ENCODE results near the gene NFIX.

The NFIX gene

GRCh38 chr19:13011653-13012389, 16.5 kb downstream of the NFIX start:
- Histone ChIP-seq H3K4me3 (ENCODE audit: control insufficient read depth in 1 of 7, extremely low read depth in 1 of 7, insufficient read depth in 4 of 7, low read depth in 2 of 7, low read length in 6 of 7) (peak overlapping the region in 3 of 7 experiments; percentile 66 to 74 (median 72)), H3K36me3 (ENCODE audit: control insufficient read depth in 4 of 4, insufficient read depth in 4 of 4, low read length in 3 of 4) (peaks cover 0 to 6% (median 0%) of the 10 kb centered on the region in 4 experiments), H3K27ac (ENCODE audit: insufficient read depth in 1 of 2, low read depth in 1 of 2, low read length in 2 of 2, poor library complexity in 1 of 2, severe bottlenecking in 2 of 2) (no peak overlapping the region), H3K9me3 (ENCODE audit: control extremely low read depth in 1 of 5, control insufficient read depth in 4 of 5, insufficient read depth in 2 of 5, low read depth in 1 of 5, low read length in 4 of 5) (peaks cover 0 to 3% (median 0%) of the 10 kb centered on the region in 5 experiments), H3K4me1 (ENCODE audit: control extremely low read depth in 1 of 4, control insufficient read depth in 4 of 4, insufficient read depth in 4 of 4, low read length in 3 of 4) (peaks cover 0 to 56% (median 42%) of the 10 kb centered on the region in 4 experiments), H3K27me3 (replicated peaks in 2 of 5; ENCODE audit: control insufficient read depth in 4 of 5, insufficient read depth in 5 of 5, low read length in 4 of 5) (peaks cover 13 to 76% (median 52%) of the 10 kb centered on the region in 5 experiments)
- CTCF ChIA-PET, result interaction anchor here (1.6 to 7.0 kb wide), 4 partner anchors 18 to 67 kb away, joined by 3 to 66 read pairs (median 8); no protein-coding TSS in a partner anchor
- POLR2A ChIA-PET, result interaction anchor here (0.7 to 1.0 kb wide), 3 partner anchors 38 to 92 kb away, joined by 3 to 4 read pairs (median 3); no protein-coding TSS in a partner anchor
- WGBS (ENCODE audit: insufficient coverage), result 12% methylated on average over 34 of the region's 54 CpGs
- peak in 2 of 3 donors; percentile 43 to 50 for DNase-seq

- Histone ChIP-seq H3K36me3 (ENCODE audit: control insufficient read depth in 4 of 4, insufficient read depth in 4 of 4, low read length in 3 of 4) (peaks cover 0 to 6% (median 0%) of the 10 kb centered on the region in 4 experiments), H3K27ac (ENCODE audit: insufficient read depth in 1 of 2, low read depth in 1 of 2, low read length in 2 of 2, poor library complexity in 1 of 2, severe bottlenecking in 2 of 2) (no peak overlapping the region), H3K4me3 (ENCODE audit: control insufficient read depth in 1 of 7, extremely low read depth in 1 of 7, insufficient read depth in 4 of 7, low read depth in 2 of 7, low read length in 6 of 7) (peak overlapping the region in 6 of 7 experiments; percentile 18 to 74 (median 58)), H3K27me3 (replicated peaks in 2 of 5; ENCODE audit: control insufficient read depth in 4 of 5, insufficient read depth in 5 of 5, low read length in 4 of 5) (peaks cover 18 to 76% (median 57%) of the 10 kb centered on the region in 5 experiments), H3K4me1 (ENCODE audit: control extremely low read depth in 1 of 4, control insufficient read depth in 4 of 4, insufficient read depth in 4 of 4, low read length in 3 of 4) (peaks cover 0 to 56% (median 42%) of the 10 kb centered on the region in 4 experiments), H3K9me3 (ENCODE audit: control extremely low read depth in 1 of 5, control insufficient read depth in 4 of 5, insufficient read depth in 2 of 5, low read depth in 1 of 5, low read length in 4 of 5) (peaks cover 0 to 3% (median 0%) of the 10 kb centered on the region in 5 experiments)
- ChIA-PET CTCF (interaction anchor here (7.0 kb wide), 1 partner anchor 18 kb away, joined by 66 read pairs; no protein-coding TSS in a partner anchor), POLR2A (no interaction called here)
- DNase-seq, result no peak
- WGBS (ENCODE audit: insufficient coverage), result 9% methylated on average over 17 of the region's 23 CpGs
These were observed 17.1 kb downstream of the NFIX start for GRCh38 chr19:13012390-13012689.

DNA sequence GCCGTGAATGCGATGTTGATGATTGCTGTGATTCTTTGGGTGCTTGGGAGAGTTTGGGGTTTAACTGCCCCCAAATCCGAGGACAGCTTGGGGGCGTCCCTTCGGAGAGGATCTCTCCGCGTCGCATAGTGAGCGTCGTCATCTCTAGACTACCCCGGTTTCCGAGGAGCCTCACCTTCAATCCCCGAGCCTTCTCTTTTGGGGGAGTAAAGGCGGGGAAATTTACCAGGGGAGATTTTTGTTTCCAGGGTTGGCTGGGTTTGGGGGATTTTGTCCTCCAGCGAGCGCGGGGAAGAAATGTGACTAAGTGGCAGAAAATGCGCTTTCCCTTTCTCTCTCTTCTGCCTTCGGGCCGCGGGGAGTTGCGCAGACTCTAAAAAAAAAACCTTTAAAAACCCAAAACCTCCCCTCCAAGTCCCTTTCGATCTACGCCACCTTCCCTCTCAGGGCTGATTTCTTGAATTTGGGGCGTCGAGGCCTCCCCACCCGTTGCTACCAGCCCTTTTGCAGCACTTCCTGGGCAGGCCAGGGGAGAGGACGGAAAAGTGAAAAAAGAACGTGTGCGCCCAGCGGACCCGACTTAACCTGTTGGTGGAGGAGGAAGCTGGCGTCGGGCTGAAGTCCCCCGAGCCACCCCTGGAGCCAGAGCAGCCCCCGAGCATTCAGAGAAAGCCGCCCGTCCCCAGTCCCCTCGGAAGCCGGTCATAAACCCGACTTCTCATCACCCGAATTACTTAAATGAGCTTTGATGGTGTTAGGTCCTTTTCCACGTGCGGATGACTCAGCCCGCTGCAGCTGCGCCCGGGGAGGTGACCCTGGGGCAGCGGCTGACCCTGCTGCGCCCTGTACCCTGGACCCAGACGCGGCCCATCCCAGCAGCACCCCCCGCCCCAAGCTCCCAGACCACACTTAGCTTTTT, 17.7 kb downstream of the NFIX start:
- Histone ChIP-seq H3K27me3 (replicated peaks in 2 of 5; ENCODE audit: control insufficient read depth in 4 of 5, insufficient read depth in 5 of 5, low read length in 4 of 5) (peaks cover 24 to 73% (median 57%) of the 10 kb centered on the region in 5 experiments), H3K4me1 (ENCODE audit: control extremely low read depth in 1 of 4, control insufficient read depth in 4 of 4, insufficient read depth in 4 of 4, low read length in 3 of 4) (peaks cover 0 to 56% (median 42%) of the 10 kb centered on the region in 4 experiments)

GRCh38 chr19:13013649-13014048, 18.4 kb downstream of the NFIX start:
- peaks cover 0 to 3% (median 0%) of the 10 kb centered on the region in 5 experiments for H3K9me3 ChIP-seq (ENCODE audit: control extremely low read depth in 1 of 5, control insufficient read depth in 4 of 5, insufficient read depth in 2 of 5, low read depth in 1 of 5, low read length in 4 of 5)
- whole genome bisulfite sequencing (ENCODE audit: insufficient coverage), result 2% methylated on average over 20 of the region's 20 CpGs
- H3K27me3 ChIP-seq (replicated peaks in 2 of 5; ENCODE audit: control insufficient read depth in 4 of 5, insufficient read depth in 5 of 5, low read length in 4 of 5), result peaks cover 25 to 66% (median 57%) of the 10 kb centered on the region in 5 experiments
- H3K36me3 ChIP-seq (ENCODE audit: control insufficient read depth in 4 of 4, insufficient read depth in 4 of 4, low read length in 3 of 4), result peaks cover 0 to 4% (median 0%) of the 10 kb centered on the region in 4 experiments
- H3K27ac ChIP-seq (ENCODE audit: insufficient read depth in 1 of 2, low read depth in 1 of 2, low read length in 2 of 2, poor library complexity in 1 of 2, severe bottlenecking in 2 of 2), result peak overlapping the region in 1 of 2 experiments; percentile 43
- peak overlapping the region in 5 of 7 experiments; percentile 6 to 74 (median 66) for H3K4me3 ChIP-seq (ENCODE audit: control insufficient read depth in 1 of 7, extremely low read depth in 1 of 7, insufficient read depth in 4 of 7, low read depth in 2 of 7, low read length in 6 of 7)
- peaks cover 0 to 56% (median 42%) of the 10 kb centered on the region in 4 experiments for H3K4me1 ChIP-seq (ENCODE audit: control extremely low read depth in 1 of 4, control insufficient read depth in 4 of 4, insufficient read depth in 4 of 4, low read length in 3 of 4)
- POLR2A ChIA-PET, result interaction anchor here (0.6 to 1.8 kb wide), 5 partner anchors 10 to 1632 kb away, joined by 3 to 7 read pairs (median 3); no protein-coding TSS in a partner anchor
- peak in 1 of 3 donors; percentile 34 for DNase-seq
- CTCF ChIA-PET, result interaction anchor here (0.6 to 7.0 kb wide), 20 partner anchors 8 to 89 kb away, joined by 3 to 66 read pairs (median 4); partner anchors contain the start of gene LYL1

More for the DNA sequence above, 17.7 kb downstream of the NFIX start:
- peak in 2 of 3 donors; percentile 59 to 72 for DNase-seq
- H3K36me3 ChIP-seq (ENCODE audit: control insufficient read depth in 4 of 4, insufficient read depth in 4 of 4, low read length in 3 of 4), result peaks cover 0 to 6% (median 0%) of the 10 kb centered on the region in 4 experiments
- 1% methylated on average over 41 of the region's 52 CpGs for WGBS (ENCODE audit: insufficient coverage)
- H3K9me3 ChIP-seq (ENCODE audit: control extremely low read depth in 1 of 5, control insufficient read depth in 4 of 5, insufficient read depth in 2 of 5, low read depth in 1 of 5, low read length in 4 of 5), result peaks cover 0 to 3% (median 0%) of the 10 kb centered on the region in 5 experiments
- H3K4me3 ChIP-seq (ENCODE audit: control insufficient read depth in 1 of 7, extremely low read depth in 1 of 7, insufficient read depth in 4 of 7, low read depth in 2 of 7, low read length in 6 of 7), result peak overlapping the region; percentile 13 to 74 (median 51)
- CTCF ChIA-PET, result interaction anchor here (0.6 to 7.0 kb wide), 20 partner anchors 9 to 90 kb away, joined by 3 to 66 read pairs (median 4); partner anchors contain the start of gene LYL1
- H3K27ac ChIP-seq (ENCODE audit: insufficient read depth in 1 of 2, low read depth in 1 of 2, low read length in 2 of 2, poor library complexity in 1 of 2, severe bottlenecking in 2 of 2), result no peak overlapping the region
- POLR2A ChIA-PET, result interaction anchor here (0.6 to 1.8 kb wide), 4 partner anchors 11 to 1632 kb away, joined by 3 to 7 read pairs (median 4); no protein-coding TSS in a partner anchor

DNA sequence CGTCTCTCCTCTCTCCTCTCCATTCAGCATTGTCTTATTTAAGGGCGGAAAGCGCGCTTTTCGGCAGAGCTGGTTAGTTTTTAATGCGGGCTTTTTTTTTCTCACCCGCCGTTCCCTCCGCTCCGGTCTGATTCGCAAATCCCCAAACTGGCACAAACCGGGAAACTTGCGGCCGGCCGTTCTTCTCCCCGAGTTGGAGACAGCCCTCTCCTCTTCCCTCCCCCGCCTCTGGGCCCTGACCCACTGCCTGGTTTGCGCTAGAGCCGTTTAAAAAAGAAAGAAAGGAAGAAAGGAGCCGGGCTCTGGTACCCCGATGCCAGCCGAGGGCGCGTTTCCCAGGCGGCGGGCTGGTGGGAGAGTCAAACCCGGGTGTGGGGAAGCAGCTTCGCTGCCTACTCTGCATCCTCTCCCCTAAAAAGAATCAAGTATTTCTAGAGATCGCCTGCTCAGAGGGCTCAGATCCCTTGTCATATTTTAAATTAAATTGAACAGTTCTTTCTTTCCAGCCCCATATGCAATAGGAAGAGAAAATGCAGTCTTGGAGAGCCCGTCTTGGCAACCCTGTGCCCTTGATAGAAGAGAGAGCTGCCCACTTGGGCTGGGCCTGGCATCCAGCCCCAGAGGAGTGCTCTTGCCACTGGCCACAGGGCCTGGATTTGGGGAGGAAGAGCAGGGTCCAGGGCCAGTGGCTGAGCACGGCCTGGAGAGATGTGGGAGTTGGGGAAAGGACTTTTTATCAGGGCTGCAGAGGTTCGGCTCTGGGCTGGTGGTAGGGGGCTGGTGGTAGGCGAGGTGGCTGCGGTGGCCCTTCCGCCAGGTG, 19.0 kb downstream of the NFIX start:
- POLR2A ChIA-PET, result interaction anchor here (0.6 to 1.8 kb wide), 3 partner anchors 9 to 63 kb away, joined by 3 to 7 read pairs (median 3); no protein-coding TSS in a partner anchor
- Histone ChIP-seq H3K4me1 (ENCODE audit: control extremely low read depth in 1 of 4, control insufficient read depth in 4 of 4, insufficient read depth in 4 of 4, low read length in 3 of 4) (peaks cover 0 to 56% (median 42%) of the 10 kb centered on the region in 4 experiments), H3K27me3 (replicated peaks in 2 of 5; ENCODE audit: control insufficient read depth in 4 of 5, insufficient read depth in 5 of 5, low read length in 4 of 5) (peaks cover 26 to 70% (median 51%) of the 10 kb centered on the region in 5 experiments), H3K36me3 (ENCODE audit: control insufficient read depth in 4 of 4, insufficient read depth in 4 of 4, low read length in 3 of 4) (no peaks in the 10 kb centered on the region), H3K27ac (ENCODE audit: insufficient read depth in 1 of 2, low read depth in 1 of 2, low read length in 2 of 2, poor library complexity in 1 of 2, severe bottlenecking in 2 of 2) (peak overlapping the region in 1 of 2 experiments; percentile 43), H3K4me3 (ENCODE audit: control insufficient read depth in 1 of 7, extremely low read depth in 1 of 7, insufficient read depth in 4 of 7, low read depth in 2 of 7, low read length in 6 of 7) (peak overlapping the region in 6 of 7 experiments; percentile 3 to 74 (median 59)), H3K9me3 (ENCODE audit: control extremely low read depth in 1 of 5, control insufficient read depth in 4 of 5, insufficient read depth in 2 of 5, low read depth in 1 of 5, low read length in 4 of 5) (peaks cover 0 to 3% (median 0%) of the 10 kb centered on the region in 5 experiments)
- CTCF ChIA-PET, result interaction anchor here (0.7 to 7.0 kb wide), 13 partner anchors 8 to 88 kb away, joined by 3 to 66 read pairs (median 5); partner anchors contain the start of gene LYL1
- DNase-seq, result peak in 1 of 3 donors; percentile 54
- 16% methylated on average over 32 of the region's 35 CpGs for WGBS (ENCODE audit: insufficient coverage)

All from common myeloid progenitor, CD34-positive (primary cell).